Measurements from ENCODE around the gene RPL3.

Gene RPL3

GRCh38 chr22:39317084-39317774 lies 2.2 kb downstream of the RPL3 start:
- DNase-seq (ENCODE audit: low read depth), result no peak

- DNase-seq (ENCODE audit: low read depth), result peak; percentile 92
Observed at GRCh38 chr22:39316440-39317083, 2.9 kb downstream of the RPL3 start.

- no peak for DNase-seq (ENCODE audit: low read depth)
Observed at GRCh38 chr22:39315389-39315788, 4.0 kb downstream of the RPL3 start.

GRCh38 chr22:39314251-39314971 lies 5.0 kb downstream of the RPL3 start:
- DNase-seq (ENCODE audit: low read depth), result no peak

GRCh38 chr22:39313258-39314001 lies 6.0 kb downstream of the RPL3 start:
- no peak for DNase-seq (ENCODE audit: low read depth)

DNA sequence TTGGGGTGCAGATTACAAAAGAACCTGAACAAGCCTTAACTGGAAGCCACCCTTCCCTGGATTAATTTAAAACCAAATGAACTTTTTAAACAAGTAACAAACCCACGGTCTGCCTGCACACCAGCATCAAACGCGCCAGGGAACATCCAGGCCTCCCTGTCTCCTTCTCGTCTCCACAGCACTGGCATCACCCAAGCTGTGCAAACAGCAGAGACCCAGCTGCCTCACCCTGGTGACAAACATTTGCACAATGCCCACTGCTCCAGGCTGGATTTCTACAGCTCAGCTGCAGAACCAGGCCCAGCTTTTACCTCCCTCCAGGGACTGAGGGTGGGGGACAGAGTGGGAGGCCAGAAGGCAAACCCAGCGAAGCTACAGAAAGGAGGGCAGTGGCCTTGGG lies 7.0 kb downstream of the RPL3 start:
- no peak for DNase-seq (ENCODE audit: low read depth)

GRCh38 chr22:39311592-39312400 lies 7.6 kb downstream of the RPL3 start:
- DNase-seq (ENCODE audit: low read depth), result no peak

DNA sequence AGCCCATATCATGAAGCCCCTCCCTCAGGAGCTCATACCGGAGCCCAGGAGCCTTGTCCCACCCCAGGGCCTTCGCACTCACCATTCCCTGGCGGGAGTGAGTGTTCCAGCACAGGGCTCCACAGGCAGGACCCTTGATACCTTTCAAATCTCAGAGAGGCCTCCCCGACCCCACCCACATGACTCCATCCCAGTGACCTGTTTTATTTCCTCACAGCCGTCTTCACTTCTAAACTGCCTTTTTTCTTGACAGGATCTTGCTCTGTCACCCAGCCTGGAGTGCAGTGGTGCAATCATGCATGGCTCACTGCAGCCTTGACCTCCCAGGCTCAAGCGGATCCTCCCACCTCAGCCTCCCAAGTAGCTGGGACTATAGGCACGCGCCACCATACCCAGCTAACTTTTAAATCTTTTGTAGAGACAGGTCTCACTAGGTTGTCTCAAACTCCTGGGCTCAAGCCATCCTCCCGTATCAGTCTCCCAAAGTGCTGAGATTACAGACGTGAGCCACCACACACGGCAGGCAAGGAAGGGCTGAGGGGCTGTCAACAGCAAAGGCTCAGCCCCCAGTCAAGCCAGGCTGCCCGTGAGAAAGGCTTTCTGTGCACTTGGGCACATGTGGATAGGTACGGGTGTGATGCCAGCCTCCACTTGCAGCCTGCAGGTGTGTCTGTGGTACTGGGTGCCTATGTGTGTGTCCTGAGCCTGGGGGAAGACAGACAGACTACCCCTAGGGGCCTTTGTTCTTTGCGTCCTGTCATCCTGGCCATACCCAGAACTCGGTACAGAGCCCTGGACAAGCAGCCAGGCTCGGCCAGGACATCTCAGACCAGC lies 9.3 kb downstream of the RPL3 start:
- no peak for DNase-seq (ENCODE audit: low read depth)

DNA sequence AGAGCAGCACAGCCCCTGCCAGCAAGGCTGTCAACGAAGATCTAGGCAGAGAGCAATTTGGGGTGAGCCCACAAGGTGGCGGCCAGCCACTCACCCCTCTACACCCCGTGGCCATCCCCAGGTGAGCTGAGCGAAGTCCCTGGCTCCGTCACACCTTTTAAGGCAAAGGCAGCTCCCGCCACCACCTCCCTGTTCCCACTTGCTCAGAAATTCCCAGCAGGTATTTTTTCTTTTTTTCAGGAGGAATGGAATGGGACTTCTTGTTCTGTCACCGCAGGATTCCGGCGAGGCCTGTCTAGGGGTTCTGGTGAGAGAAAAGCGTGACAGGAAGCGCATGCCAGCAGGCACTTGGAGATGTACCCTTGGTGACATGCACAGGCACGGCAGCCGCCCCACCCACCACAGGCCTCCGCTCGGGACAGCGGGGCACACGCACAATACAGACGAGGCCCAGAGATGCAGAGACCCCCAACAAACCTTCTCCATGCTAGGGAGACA lies 10.0 kb downstream of the RPL3 start:
- no peak for DNase-seq (ENCODE audit: low read depth)

DNA sequence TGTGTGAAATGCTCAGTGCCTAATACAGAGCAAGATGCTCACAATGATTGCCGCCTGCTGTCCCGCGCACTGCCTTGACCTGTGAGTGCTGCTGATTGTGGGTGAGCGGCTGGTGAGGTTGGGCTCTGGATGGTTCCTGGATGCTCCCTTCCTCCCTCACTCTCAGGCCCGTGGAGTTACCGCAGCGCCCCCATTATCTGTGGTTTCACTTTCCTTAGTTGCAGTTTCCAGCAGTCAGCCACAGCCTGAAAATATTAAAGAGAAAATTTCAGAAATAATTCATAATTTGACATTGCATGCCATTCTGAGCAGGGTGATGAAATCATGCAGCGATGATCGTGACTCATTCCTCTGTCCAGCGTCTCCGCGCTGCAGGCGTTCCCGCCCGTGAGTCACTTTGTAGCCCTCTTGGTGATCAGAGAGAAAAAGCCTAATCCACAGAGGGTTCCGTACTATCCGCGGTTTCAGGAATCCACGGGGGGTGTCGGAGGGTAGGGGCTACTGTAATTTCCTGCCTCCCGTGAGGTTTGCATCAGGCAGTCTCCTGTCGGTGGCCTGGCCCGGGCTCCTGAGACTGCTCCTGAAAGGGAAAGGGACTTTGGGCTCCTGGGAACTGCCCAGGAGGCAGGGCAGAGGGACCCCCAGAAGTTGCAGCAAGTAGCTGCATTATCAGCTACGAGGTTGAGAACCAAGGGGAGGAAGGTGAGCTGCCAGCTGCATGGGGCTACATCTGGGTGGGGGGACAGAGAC lies 10.6 kb downstream of the RPL3 start:
- peak; percentile 92 for DNase-seq (ENCODE audit: low read depth)

- DNase-seq (ENCODE audit: low read depth), result no peak
Observed at GRCh38 chr22:39306456-39307361, 12.7 kb downstream of the RPL3 start.

DNA sequence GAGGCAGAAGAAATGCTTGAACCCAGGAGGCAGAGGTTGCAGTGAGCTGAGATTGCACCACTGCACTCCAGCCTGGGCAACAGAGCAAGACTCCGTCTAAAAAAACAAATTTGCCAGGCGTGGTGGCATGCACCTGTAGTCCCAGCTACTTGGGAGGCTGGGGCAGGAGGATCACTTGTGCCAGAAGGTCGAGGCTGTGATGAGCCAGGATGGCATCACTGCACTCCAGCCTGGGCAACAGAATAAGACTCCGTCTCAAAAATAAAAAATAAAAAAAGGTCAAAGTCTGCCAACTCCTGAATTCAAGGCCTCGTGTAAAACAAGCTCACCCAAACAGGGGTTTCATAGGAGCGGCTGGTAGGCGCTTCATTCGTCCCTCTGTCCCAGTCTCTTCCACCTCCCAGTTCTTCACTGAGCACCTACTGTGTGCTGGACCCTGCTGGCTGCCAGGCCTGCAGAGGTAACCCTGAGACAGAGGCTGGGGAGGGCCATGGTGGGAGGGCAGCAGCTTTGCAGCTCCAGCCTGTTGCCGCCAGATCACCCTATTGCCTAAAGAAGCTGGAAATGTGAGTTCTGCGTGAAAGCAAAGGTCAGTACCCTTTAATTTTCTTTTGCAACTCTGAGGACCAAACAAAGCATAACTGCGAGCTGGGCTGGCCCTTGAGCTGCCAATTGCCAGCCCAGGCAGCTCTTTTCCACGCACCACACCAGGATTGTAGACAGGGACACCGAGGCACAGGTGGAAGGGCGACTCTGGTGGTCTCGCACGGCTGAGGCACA lies 15.3 kb downstream of the RPL3 start:
- no peak for DNase-seq (ENCODE audit: low read depth)

DNA sequence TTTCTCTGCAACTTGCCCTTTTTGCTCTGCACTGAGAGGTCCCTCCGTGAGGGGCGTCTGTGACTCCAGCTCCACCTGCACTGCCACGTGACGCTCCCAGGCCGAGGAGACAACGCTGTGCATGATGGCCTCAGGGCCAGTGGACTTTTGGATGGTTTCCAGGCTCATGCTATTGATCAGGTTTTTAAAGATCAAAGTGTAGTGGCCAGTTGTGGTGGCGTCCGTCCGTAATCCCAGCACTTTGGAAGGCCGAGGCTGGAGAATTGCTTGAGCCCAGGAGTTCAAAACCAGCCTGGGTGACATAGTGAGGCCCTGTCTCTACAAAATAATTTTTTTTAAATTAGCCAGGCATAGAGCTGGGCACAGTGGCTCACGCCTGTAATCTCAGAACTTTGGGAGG lies 16.1 kb downstream of the RPL3 start:
- no peak for DNase-seq (ENCODE audit: low read depth)

GRCh38 chr22:39302431-39302960 lies 16.9 kb downstream of the RPL3 start:
- DNase-seq (ENCODE audit: low read depth), result no peak

DNA sequence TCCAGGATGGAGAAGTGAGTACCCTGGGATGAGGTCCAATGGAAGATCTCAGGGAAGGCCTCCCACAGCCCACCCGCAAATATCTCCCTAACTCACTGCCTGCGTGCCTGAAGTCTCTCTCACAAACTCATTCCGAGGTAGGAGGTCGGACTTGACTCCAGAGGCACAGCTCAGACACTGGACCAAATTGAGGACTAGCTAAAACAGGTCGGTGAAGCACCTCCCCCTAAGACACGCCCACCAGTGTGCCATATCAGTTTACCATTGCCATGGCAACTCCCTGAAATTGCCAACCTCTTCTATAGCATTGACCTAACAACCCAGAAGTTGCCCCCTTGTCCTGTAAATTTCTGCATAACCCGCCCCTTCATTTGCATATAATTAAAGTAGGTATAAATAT lies 17.5 kb downstream of the RPL3 start:
- DNase-seq (ENCODE audit: low read depth), result no peak

DNA sequence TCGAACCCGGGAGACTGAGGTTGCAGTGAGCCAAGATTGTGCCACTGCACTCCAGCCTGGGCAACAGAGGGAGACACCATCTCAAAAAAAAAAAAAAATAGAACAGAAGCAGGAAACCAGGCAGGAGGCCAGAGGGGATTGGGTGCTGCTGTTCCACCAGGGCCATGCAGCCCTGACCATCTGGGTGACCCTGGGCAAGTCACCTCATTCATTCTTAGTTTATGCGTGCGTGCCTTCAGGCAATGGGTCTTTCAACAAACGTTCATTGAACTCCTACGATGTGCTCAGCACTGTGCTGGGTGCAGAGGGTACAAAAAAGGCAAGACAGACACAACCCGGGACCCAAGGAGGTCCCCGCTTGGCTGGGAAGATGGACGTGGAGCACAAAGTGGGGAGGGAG lies 18.3 kb downstream of the RPL3 start:
- DNase-seq (ENCODE audit: low read depth), result no peak

DNA sequence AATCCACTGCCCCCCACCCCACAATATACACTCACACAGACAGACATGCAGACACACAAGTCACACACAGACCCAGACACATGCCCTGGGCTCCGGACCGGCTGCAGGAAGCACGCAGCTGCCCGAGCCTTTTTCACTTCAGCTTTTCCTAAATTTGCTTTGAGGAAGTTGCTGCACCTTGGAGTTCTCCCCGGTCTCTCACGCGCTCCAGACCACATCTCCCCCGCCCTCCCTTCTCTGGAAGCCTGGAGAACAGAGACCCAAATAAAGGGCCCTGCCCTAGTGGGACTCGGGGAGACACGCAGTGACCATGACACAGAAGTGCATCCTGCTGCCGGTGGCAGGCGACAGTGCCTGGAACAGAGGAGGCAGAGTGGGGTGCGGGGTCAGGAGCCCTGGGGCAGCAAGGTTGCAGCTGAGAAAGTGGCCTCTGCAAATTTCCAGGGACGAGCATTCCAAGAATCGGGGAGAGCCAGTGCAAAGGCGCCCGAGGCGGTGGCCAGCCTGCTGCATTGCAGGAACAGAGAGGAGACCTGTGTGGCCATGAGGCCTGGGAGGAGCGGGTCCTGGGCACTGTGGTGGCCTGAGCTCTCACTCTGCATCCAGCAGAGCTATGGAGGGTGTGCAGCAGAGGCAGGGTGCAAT lies 19.1 kb downstream of the RPL3 start:
- DNase-seq (ENCODE audit: low read depth), result no peak

Measured in fibroblast of the conjunctiva (primary cell).